Right atrium auricular region (tissue), 2 donors: ENCODE measurements around the gene SLIT3. TPM values are rescaled to one million over a fixed set of nuclear protein-coding genes. Genes with fewer than 3 reads are reported as not detected.

Experiments used
- DNase-seq: peaks from one replicate; pipeline ENCODE4 v3.0.0-alpha.2; 2019; ENCODE audit warnings: low spot score
- H3K27ac ChIP-seq, 2 donors: fragments of 200-600 bp; sonication (generic); 1 replicate in 1 of 2; 2 replicates in 1 of 2; pipeline ENCODE4 v1.5.1; 2016 to 2019
- H3K27me3 ChIP-seq, 2 donors: fragments of 200-600 bp; sonication (generic); one replicate each; pipeline versions ENCODE4 v1.5.1 to v1.6.0; 2017 to 2019
- H3K36me3 ChIP-seq: fragments of 200-600 bp; sonication (generic); one replicate; pipeline ENCODE4 v1.5.1; 2016
- H3K4me1 ChIP-seq, 2 donors: fragments of 200-600 bp; sonication (generic); one replicate each; pipeline versions ENCODE4 v1.5.1 to v1.6.0; 2017 to 2019
- H3K4me3 ChIP-seq, 2 donors: fragments of 200-600 bp; sonication (generic); 1 replicate in 1 of 2; 2 replicates in 1 of 2; pipeline ENCODE4 v1.5.1; 2017 to 2019; ENCODE audit warnings: mild to moderate bottlenecking in 1 of 2, moderate library complexity in 1 of 2
- H3K9me3 ChIP-seq, 2 donors: fragments of 200-600 bp; sonication (generic); one replicate each; pipeline ENCODE4 v1.5.1; 2019
- CTCF ChIP-seq, 2 donors: fragments of 200-600 bp; sonication (generic); IDR thresholded peaks; one replicate each; pipeline ENCODE4 v1.5.1; 2019; ENCODE audit warnings: antibody characterized with exemption in 2 of 2
- total RNA-seq, 2 donors: library from RNA; depleted of rRNA; stranded (reverse); fragments of >200 nt; gene quantifications; one replicate each; pipeline ENCODE4 v1.1.0, GENCODE V29; 2016

Gene SLIT3
- total RNA-seq, 2 donors from 2014 or later, result 66.1 to 85.8 TPM

GRCh38 chr5:168916852-168917251 lies 384.1 kb downstream of the SLIT3 start:
- no peak overlapping the region for H3K4me3 ChIP-seq
- TF ChIP-seq CTCF (IDR thresholded peaks at IDR 0.05), result no peak
- H3K27ac ChIP-seq, result peak overlapping the region in 1 of 2 donors; percentile 57

GRCh38 chr5:168916266-168916665 lies 384.7 kb downstream of the SLIT3 start:
- Histone ChIP-seq H3K4me1 (peaks cover 0 to 14% of the 10 kb centered on the region in 2 donors), H3K36me3 (no peaks in the 10 kb centered on the region), H3K4me3 (no peak overlapping the region), H3K27me3 (no peaks in the 10 kb centered on the region), H3K27ac (peak overlapping the region in 1 of 2 donors; percentile 57), H3K9me3 (no peaks in the 10 kb centered on the region)
- DNase-seq, result peak; percentile 76
- TF ChIP-seq CTCF (IDR thresholded peaks at IDR 0.05), result no peak

More at GRCh38 chr5:168916852-168917251, 384.1 kb downstream of the SLIT3 start:
- H3K9me3 ChIP-seq, result no peaks in the 10 kb centered on the region
- no peaks in the 10 kb centered on the region for H3K27me3 ChIP-seq
- peaks cover 0 to 14% of the 10 kb centered on the region in 2 donors for H3K4me1 ChIP-seq
- DNase-seq, result no peak
- H3K36me3 ChIP-seq, result no peaks in the 10 kb centered on the region

GRCh38 chr5:168914491-168914890 lies 386.4 kb downstream of the SLIT3 start:
- H3K4me3 ChIP-seq, result no peak overlapping the region
- no peak for TF ChIP-seq CTCF (IDR thresholded peaks at IDR 0.05)

GRCh38 chr5:168910874-168911273 lies 390.1 kb downstream of the SLIT3 start:
- Histone ChIP-seq H3K4me3 (no peak overlapping the region), H3K36me3 (no peaks in the 10 kb centered on the region), H3K9me3 (no peaks in the 10 kb centered on the region), H3K4me1 (peaks cover 0 to 8% of the 10 kb centered on the region in 2 donors), H3K27ac (no peak overlapping the region), H3K27me3 (no peaks in the 10 kb centered on the region)
- no peak for DNase-seq
- TF ChIP-seq CTCF (IDR thresholded peaks at IDR 0.05), result no peak

More at GRCh38 chr5:168914491-168914890, 386.4 kb downstream of the SLIT3 start:
- H3K27ac ChIP-seq, result no peak overlapping the region
- no peak for DNase-seq
- H3K9me3 ChIP-seq, result no peaks in the 10 kb centered on the region
- H3K4me1 ChIP-seq, result peaks cover 0 to 14% of the 10 kb centered on the region in 2 donors
- no peaks in the 10 kb centered on the region for H3K27me3 ChIP-seq
- no peaks in the 10 kb centered on the region for H3K36me3 ChIP-seq

- H3K27me3 ChIP-seq, result no peaks in the 10 kb centered on the region
- H3K27ac ChIP-seq, result peak overlapping the region in 1 of 2 donors; percentile 60
- peak; percentile 63 for DNase-seq
- no peak overlapping the region for H3K4me3 ChIP-seq
- no peak for TF ChIP-seq CTCF (IDR thresholded peaks at IDR 0.05)
- no peaks in the 10 kb centered on the region for H3K9me3 ChIP-seq
- peaks cover 0 to 8% of the 10 kb centered on the region in 2 donors for H3K4me1 ChIP-seq
- H3K36me3 ChIP-seq, result no peaks in the 10 kb centered on the region
Observed at GRCh38 chr5:168908207-168908606, 392.7 kb downstream of the SLIT3 start.

GRCh38 chr5:168903061-168903460 lies 397.9 kb downstream of the SLIT3 start:
- H3K36me3 ChIP-seq, result no peaks in the 10 kb centered on the region
- no peak for DNase-seq
- no peak for TF ChIP-seq CTCF (IDR thresholded peaks at IDR 0.05)
- H3K4me1 ChIP-seq, result peaks cover 0 to 1% of the 10 kb centered on the region in 2 donors
- no peak overlapping the region for H3K27ac ChIP-seq
- no peak overlapping the region for H3K4me3 ChIP-seq
- no peaks in the 10 kb centered on the region for H3K9me3 ChIP-seq
- no peaks in the 10 kb centered on the region for H3K27me3 ChIP-seq
